CD4-positive, CD25-positive, alpha-beta regulatory T cell (primary cell): ENCODE data around the gene SLC40A1. TPM values are rescaled to one million over a fixed set of nuclear protein-coding genes. Genes with fewer than 3 reads are reported as not detected.

Source experiments
- ATAC-seq, 2 donors: fragments of 150-1000 bp; cut with Tn5 transposase; one replicate each; pipeline ENCODE4 v1.10.0; 2021; ENCODE audit warnings: low read depth in 2 of 2, moderate number of reproducible peaks in 2 of 2, moderate library complexity in 1 of 2
- DNase-seq, 3 donors: peaks; one replicate each; pipeline versions ENCODE4 v3.0.0 to v3.0.0-alpha.2; 2012 to 2022; ENCODE audit warnings: mixed read lengths in 1 of 3
- H3K27ac ChIP-seq: one replicate; pipeline ENCODE4 v1.7.0; 2013; ENCODE audit warnings: mild to moderate bottlenecking, low read length; ENCODE audit not compliant: insufficient read depth, poor library complexity, severe bottlenecking
- H3K27me3 ChIP-seq: one replicate; pipeline ENCODE4 v1.7.0; 2013; ENCODE audit warnings: low read length; ENCODE audit not compliant: control insufficient read depth, insufficient read depth
- H3K36me3 ChIP-seq: one replicate; pipeline ENCODE4 v1.7.0; 2013; ENCODE audit warnings: mild to moderate bottlenecking, low read length, moderate library complexity; ENCODE audit not compliant: control insufficient read depth, insufficient read depth
- H3K4me1 ChIP-seq: 2 replicates; pipeline ENCODE4 v1.7.0; 2013; ENCODE audit warnings: mild to moderate bottlenecking, low read length; ENCODE audit not compliant: insufficient read depth, control insufficient read depth, poor library complexity, severe bottlenecking
- H3K4me3 ChIP-seq: one replicate; pipeline ENCODE4 v1.7.0; 2013; ENCODE audit warnings: low read depth, mild to moderate bottlenecking, low read length, moderate library complexity
- H3K9me3 ChIP-seq, 2 experiments: 1 replicate in 1 of 2; 2 replicates in 1 of 2; pipeline ENCODE4 v1.7.0; 2013; ENCODE audit warnings: low read length in 2 of 2, mild to moderate bottlenecking in 1 of 2, moderate library complexity in 1 of 2; ENCODE audit not compliant: control insufficient read depth in 2 of 2
- H3K27ac Mint-ChIP-seq, 3 donors: one replicate each; pipeline ENCODE4 v1.8.0; 2020 to 2022; ENCODE audit warnings: mild to moderate bottlenecking in 3 of 3, mixed read lengths in 3 of 3, moderate library complexity in 2 of 3
- H3K27me3 Mint-ChIP-seq: one replicate; pipeline ENCODE4 v1.8.0; 2022; ENCODE audit warnings: mild to moderate bottlenecking, mixed read lengths
- H3K36me3 Mint-ChIP-seq: one replicate; pipeline ENCODE4 v1.8.0; 2020; ENCODE audit warnings: mixed read lengths
- H3K4me1 Mint-ChIP-seq, 4 donors: one replicate each; pipeline ENCODE4 v1.8.0; 2020 to 2022; ENCODE audit warnings: mixed read lengths in 4 of 4, mild to moderate bottlenecking in 1 of 4
- H3K4me3 Mint-ChIP-seq, 4 donors: one replicate each; pipeline ENCODE4 v1.8.0; 2020 to 2022; ENCODE audit warnings: mild to moderate bottlenecking in 4 of 4, mixed read lengths in 4 of 4, moderate library complexity in 3 of 4
- H3K9me3 Mint-ChIP-seq, 7 donors: one replicate each; pipeline ENCODE4 v1.8.0; 2020 to 2022; ENCODE audit warnings: mixed read lengths in 7 of 7, mild to moderate bottlenecking in 3 of 7, moderate library complexity in 2 of 7
- polyA plus RNA-seq, 4 donors: library from polyadenylated mRNA; unstranded; fragments of 300-500 nt; fragmentation: Illumina TruSeq; gene quantifications; one replicate each; pipeline ENCODE4 v1.2.3, GENCODE V29; 2021
- total RNA-seq: library from RNA; stranded (reverse); gene quantifications from one replicate; pipeline ENCODE4 v1.2.3, GENCODE V29; 2022

The SLC40A1 gene
- total and polyA plus RNA-seq, 5 donors from 2014 or later, result 5.6 to 25.3 (median 13.0) TPM

DNA sequence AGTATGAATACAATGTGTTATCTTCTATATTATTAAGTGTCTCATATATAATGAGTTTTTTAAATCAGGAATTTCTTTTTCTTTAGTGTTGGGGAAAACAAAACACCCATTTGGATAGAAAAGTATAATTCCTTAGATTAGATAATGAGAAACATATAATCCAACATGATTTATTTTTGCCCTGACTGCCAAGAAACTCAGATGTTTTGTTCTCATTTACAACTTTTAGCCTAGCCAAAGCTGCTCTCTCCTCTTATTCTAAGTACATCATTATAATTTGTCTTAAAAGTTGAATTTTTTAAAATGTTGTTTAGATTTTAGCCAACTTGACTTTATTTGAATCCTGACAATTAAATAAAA is 68.6 kb downstream of the SLC40A1 start:
- peaks cover 0 to 13% (median 7%) of the 10 kb centered on the region in 7 donors for H3K9me3 Mint-ChIP-seq
- Histone ChIP-seq H3K36me3 (no peaks in the 10 kb centered on the region), H3K9me3 (no peaks in the 10 kb centered on the region), H3K27me3 (peaks cover 8% of the 10 kb centered on the region), H3K27ac (no peak overlapping the region), H3K4me3 (no peak overlapping the region), H3K4me1 (no peaks in the 10 kb centered on the region)
- H3K27me3 Mint-ChIP-seq, result peaks cover 5% of the 10 kb centered on the region
- no peak for ATAC-seq
- no peak for DNase-seq
- no peak overlapping the region for H3K27ac Mint-ChIP-seq
- no peaks in the 10 kb centered on the region for H3K36me3 Mint-ChIP-seq
- H3K4me3 Mint-ChIP-seq, result no peak overlapping the region
- H3K4me1 Mint-ChIP-seq, result peaks cover 0 to 2% (median under 1%) of the 10 kb centered on the region in 4 donors

DNA sequence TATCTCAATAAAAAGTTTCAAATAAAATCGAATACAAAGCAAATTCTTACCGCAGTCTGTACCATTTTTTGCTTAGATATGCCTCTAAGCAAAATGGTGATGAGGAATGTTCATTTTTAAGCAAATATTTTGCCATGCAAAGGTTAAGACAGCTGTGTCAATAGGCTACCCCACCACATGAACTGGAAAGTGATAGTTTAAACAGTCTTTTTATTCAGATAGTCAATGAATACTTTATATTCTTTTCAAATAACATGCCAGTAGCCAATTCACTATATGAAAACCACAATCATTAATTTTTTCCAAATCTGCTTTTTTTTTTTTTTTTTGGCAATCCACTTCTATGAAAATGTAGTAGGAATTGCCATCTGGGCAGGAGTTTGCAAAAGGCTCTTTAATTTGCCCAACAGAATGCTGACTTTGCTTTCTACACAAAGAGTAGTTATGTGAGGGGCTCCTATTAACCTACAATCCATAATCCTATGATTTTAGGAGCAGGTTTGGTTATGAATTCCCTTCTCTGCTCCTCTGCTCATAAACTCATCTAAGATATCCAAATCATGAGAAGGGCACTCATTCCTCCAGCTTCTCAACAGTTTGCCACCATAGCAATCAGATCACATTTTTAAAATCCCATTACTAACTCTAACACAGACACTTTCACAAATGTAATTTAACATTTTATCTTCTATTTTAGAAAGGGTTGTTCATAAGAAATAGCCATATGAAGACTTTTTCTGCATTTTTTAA is 69.2 kb downstream of the SLC40A1 start:
- no peak overlapping the region for H3K27ac Mint-ChIP-seq
- peaks cover 8% of the 10 kb centered on the region for H3K27me3 ChIP-seq
- no peaks in the 10 kb centered on the region for H3K36me3 Mint-ChIP-seq
- H3K9me3 ChIP-seq, result no peaks in the 10 kb centered on the region
- ATAC-seq (no peak), DNase-seq (no peak)
- H3K36me3 ChIP-seq, result no peaks in the 10 kb centered on the region
- H3K4me1 ChIP-seq, result no peaks in the 10 kb centered on the region
- peaks cover 5% of the 10 kb centered on the region for H3K27me3 Mint-ChIP-seq
- peaks cover 0 to 10% (median 7%) of the 10 kb centered on the region in 7 donors for H3K9me3 Mint-ChIP-seq
- no peak overlapping the region for H3K4me3 ChIP-seq
- H3K4me3 Mint-ChIP-seq, result no peak overlapping the region
- H3K4me1 Mint-ChIP-seq, result no peaks in the 10 kb centered on the region
- no peak overlapping the region for H3K27ac ChIP-seq

Other genes with a start within 250 kb of the SLC40A1 start
- 45.6 TPM for gene WDR75, start 139.3 kb downstream of the SLC40A1 start, total RNA-seq
- gene WDR75, start 139.3 kb downstream of the SLC40A1 start, polyA plus RNA-seq, result 10 to 100 TPM; 11.6 to 18.6 (median 14.6) TPM
- gene ASNSD1, start 80.7 kb upstream of the SLC40A1 start, total RNA-seq, result 46.3 TPM
- 10 to 100 TPM; 50.1 to 84.5 (median 61.6) TPM for gene ASNSD1, start 80.7 kb upstream of the SLC40A1 start, polyA plus RNA-seq
- 10.4 TPM for gene ANKAR, start 93.9 kb upstream of the SLC40A1 start, total RNA-seq
- 1 to 10 TPM; 4.6 to 7.8 (median 5.8) TPM for gene ANKAR, start 93.9 kb upstream of the SLC40A1 start, polyA plus RNA-seq
- gene OSGEPL1, start 182.0 kb upstream of the SLC40A1 start, total RNA-seq, result 5.7 TPM
- gene OSGEPL1, start 182.0 kb upstream of the SLC40A1 start, polyA plus RNA-seq, result 10 to 100 TPM; 11.5 to 15.6 (median 15.3) TPM
- gene ORMDL1, start 203.6 kb upstream of the SLC40A1 start, total RNA-seq, result 141 TPM
- 10 to 100 TPM; 81.4 to 97.2 (median 87.5) TPM for gene ORMDL1, start 203.6 kb upstream of the SLC40A1 start, polyA plus RNA-seq
- gene PMS1, start 203.7 kb upstream of the SLC40A1 start, total RNA-seq, result 24.3 TPM
- 10 to 100 TPM; 10.1 to 12.7 (median 10.9) TPM for gene PMS1, start 203.7 kb upstream of the SLC40A1 start, polyA plus RNA-seq